ENCODE results near the gene SPAAR. TPM values are rescaled to one million over a fixed set of nuclear protein-coding genes. Genes with fewer than 3 reads are reported as not detected.
A peak's percentile ranks its signal among the peaks of the same experiment; 100 is the strongest.
"Not testable (repeated sequence)": the region's sequence is repeated elsewhere in the genome, so short reads cannot be mapped to it uniquely, and the experiment has no call there.

Gene SPAAR
- total RNA-seq, 1 donor from 2014 or later: 0.49 TPM

- no peaks in the 10 kb centered on the region for H3K27me3 ChIP-seq
- no peak overlapping the region for H3K27ac ChIP-seq
- TF ChIP-seq POLR2AphosphoS5 (IDR thresholded peaks at IDR 0.05; ENCODE audit: insufficient read depth in 1 of 2, low read depth in 1 of 2) (no peak), POLR2A (IDR thresholded peaks at IDR 0.05) (no peak)
- TF ChIP-seq, protein P1, sequence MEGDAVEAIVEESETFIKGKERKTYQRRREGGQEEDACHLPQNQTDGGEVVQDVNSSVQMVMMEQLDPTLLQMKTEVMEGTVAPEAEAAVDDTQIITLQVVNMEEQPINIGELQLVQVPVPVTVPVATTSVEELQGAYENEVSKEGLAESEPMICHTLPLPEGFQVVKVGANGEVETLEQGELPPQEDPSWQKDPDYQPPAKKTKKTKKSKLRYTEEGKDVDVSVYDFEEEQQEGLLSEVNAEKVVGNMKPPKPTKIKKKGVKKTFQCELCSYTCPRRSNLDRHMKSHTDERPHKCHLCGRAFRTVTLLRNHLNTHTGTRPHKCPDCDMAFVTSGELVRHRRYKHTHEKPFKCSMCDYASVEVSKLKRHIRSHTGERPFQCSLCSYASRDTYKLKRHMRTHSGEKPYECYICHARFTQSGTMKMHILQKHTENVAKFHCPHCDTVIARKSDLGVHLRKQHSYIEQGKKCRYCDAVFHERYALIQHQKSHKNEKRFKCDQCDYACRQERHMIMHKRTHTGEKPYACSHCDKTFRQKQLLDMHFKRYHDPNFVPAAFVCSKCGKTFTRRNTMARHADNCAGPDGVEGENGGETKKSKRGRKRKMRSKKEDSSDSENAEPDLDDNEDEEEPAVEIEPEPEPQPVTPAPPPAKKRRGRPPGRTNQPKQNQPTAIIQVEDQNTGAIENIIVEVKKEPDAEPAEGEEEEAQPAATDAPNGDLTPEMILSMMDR (IDR thresholded peaks at IDR 0.05): no peak
- no peaks in the 10 kb centered on the region for H3K9me3 ChIP-seq
- DNase-seq (ENCODE audit: extremely low spot score in 2 of 2): no peak
- H3K36me3 ChIP-seq: no peaks in the 10 kb centered on the region
- no peaks in the 10 kb centered on the region for H3K4me1 ChIP-seq
- intact Hi-C loops (cut with DNase I): no loop called here
- no peak overlapping the region for H3K4me3 ChIP-seq
These were observed 37.7 kb upstream of the SPAAR start for GRCh38 chr9:35871545-35871944.

GRCh38 chr9:35872505-35872904, 36.8 kb upstream of the SPAAR start:
- Histone ChIP-seq H3K9me3 (no peaks in the 10 kb centered on the region), H3K27ac (no peak overlapping the region), H3K36me3 (no peaks in the 10 kb centered on the region), H3K27me3 (no peaks in the 10 kb centered on the region), H3K4me3 (no peak overlapping the region), H3K4me1 (no peaks in the 10 kb centered on the region)
- TF ChIP-seq POLR2AphosphoS5 (IDR thresholded peaks at IDR 0.05; ENCODE audit: insufficient read depth in 1 of 2, low read depth in 1 of 2): no peak
- TF ChIP-seq, protein P1 (IDR thresholded peaks at IDR 0.05): no peak
- no peak for TF ChIP-seq POLR2A (IDR thresholded peaks at IDR 0.05)
- no peak for DNase-seq (ENCODE audit: extremely low spot score in 2 of 2)
- intact Hi-C loops (cut with DNase I): no loop called here

- DNase-seq (ENCODE audit: extremely low spot score in 2 of 2): no peak
- H3K27ac ChIP-seq: no peak overlapping the region
- no peak overlapping the region for H3K4me3 ChIP-seq
- no peaks in the 10 kb centered on the region for H3K27me3 ChIP-seq
- no peaks in the 10 kb centered on the region for H3K9me3 ChIP-seq
- H3K36me3 ChIP-seq: no peaks in the 10 kb centered on the region
- intact Hi-C loops (cut with DNase I): loop anchor here (5.0 kb wide), 1 partner anchor 90 kb away; the partner anchor contains the start of gene NPR2
- H3K4me1 ChIP-seq: no peaks in the 10 kb centered on the region
- TF ChIP-seq, protein P1 (IDR thresholded peaks at IDR 0.05): peak; percentile 94 to 95 (median 94)
- TF ChIP-seq POLR2AphosphoS5 (IDR thresholded peaks at IDR 0.05; ENCODE audit: insufficient read depth in 1 of 2, low read depth in 1 of 2) (peak in 1 of 2 donors; percentile 70), POLR2A (IDR thresholded peaks at IDR 0.05) (no peak)
These were observed 26.9 kb upstream of the SPAAR start for GRCh38 chr9:35882263-35882848.

DNA sequence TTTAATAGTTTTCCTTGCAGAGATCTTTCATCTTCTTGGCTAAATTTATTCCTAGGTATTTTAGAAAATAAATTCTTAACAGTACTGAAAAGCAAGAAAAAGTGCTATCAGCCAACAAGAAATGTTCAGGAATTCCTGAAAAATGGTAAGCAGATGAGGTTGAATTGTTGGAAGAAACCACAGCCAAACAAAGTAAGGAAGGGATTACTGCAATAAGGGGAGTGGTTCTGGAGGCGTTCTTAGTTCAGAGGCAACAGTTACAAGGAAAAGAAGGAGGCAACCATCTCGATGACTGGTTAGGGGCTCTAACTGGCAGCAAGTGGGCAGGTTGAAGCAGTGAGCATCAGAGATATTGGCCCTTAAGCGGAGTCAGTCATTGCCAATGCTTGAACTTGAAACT, 26.3 kb upstream of the SPAAR start:
- DNase-seq (ENCODE audit: extremely low spot score in 2 of 2): no peak
- Histone ChIP-seq H3K27me3 (no peaks in the 10 kb centered on the region), H3K4me1 (no peaks in the 10 kb centered on the region), H3K36me3 (no peaks in the 10 kb centered on the region), H3K9me3 (no peaks in the 10 kb centered on the region), H3K4me3 (no peak overlapping the region), H3K27ac (no peak overlapping the region)
- TF ChIP-seq POLR2A (IDR thresholded peaks at IDR 0.05) (no peak), POLR2AphosphoS5 (IDR thresholded peaks at IDR 0.05; ENCODE audit: insufficient read depth in 1 of 2, low read depth in 1 of 2) (no peak)
- TF ChIP-seq, protein P1 (IDR thresholded peaks at IDR 0.05): no peak
- intact Hi-C loops (cut with DNase I): loop anchor here (5.0 kb wide), 1 partner anchor 91 kb away; the partner anchor contains the start of gene NPR2

- intact Hi-C loops (cut with DNase I): loop anchor here (5.0 kb wide), 1 partner anchor 93 kb away; the partner anchor contains the start of gene NPR2
- H3K4me1 ChIP-seq; H3K27ac ChIP-seq; DNase-seq (ENCODE audit: extremely low spot score in 2 of 2); H3K36me3 ChIP-seq; H3K4me3 ChIP-seq; H3K27me3 ChIP-seq; H3K9me3 ChIP-seq: not testable (repeated sequence)
These were observed 24.4 kb upstream of the SPAAR start for GRCh38 chr9:35884908-35885307.
